ENCODE results near the gene DCUN1D1. TPM values are rescaled to one million over a fixed set of nuclear protein-coding genes. Genes with fewer than 3 reads are reported as not detected.
"Not testable (repeated sequence)": the region's sequence is repeated elsewhere in the genome, so short reads cannot be mapped to it uniquely, and the experiment has no call there.

DCUN1D1 gene
- total RNA-seq, 4 donors from 2014 or later: 20.5 to 31.4 (median 27.4) TPM

- Histone ChIP-seq H3K27me3 (no peaks in the 10 kb centered on the region), H3K27ac (no peak overlapping the region), H3K4me3 (no peak overlapping the region), H3K4me1 (no peaks in the 10 kb centered on the region), H3K9me3 (no peaks in the 10 kb centered on the region), H3K36me3 (no peaks in the 10 kb centered on the region)
- no peak for TF ChIP-seq POLR2A (IDR thresholded peaks at IDR 0.05)
- TF ChIP-seq, protein P1, sequence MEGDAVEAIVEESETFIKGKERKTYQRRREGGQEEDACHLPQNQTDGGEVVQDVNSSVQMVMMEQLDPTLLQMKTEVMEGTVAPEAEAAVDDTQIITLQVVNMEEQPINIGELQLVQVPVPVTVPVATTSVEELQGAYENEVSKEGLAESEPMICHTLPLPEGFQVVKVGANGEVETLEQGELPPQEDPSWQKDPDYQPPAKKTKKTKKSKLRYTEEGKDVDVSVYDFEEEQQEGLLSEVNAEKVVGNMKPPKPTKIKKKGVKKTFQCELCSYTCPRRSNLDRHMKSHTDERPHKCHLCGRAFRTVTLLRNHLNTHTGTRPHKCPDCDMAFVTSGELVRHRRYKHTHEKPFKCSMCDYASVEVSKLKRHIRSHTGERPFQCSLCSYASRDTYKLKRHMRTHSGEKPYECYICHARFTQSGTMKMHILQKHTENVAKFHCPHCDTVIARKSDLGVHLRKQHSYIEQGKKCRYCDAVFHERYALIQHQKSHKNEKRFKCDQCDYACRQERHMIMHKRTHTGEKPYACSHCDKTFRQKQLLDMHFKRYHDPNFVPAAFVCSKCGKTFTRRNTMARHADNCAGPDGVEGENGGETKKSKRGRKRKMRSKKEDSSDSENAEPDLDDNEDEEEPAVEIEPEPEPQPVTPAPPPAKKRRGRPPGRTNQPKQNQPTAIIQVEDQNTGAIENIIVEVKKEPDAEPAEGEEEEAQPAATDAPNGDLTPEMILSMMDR (IDR thresholded peaks at IDR 0.05): no peak
- TF ChIP-seq EP300 (IDR thresholded peaks at IDR 0.05; ENCODE audit: low read depth): no peak
- TF ChIP-seq POLR2AphosphoS5 (IDR thresholded peaks at IDR 0.05): no peak
- no peak for DNase-seq
- in situ Hi-C loops (cut with MboI; ENCODE audit: low pct_ligation_motif_present in 1 of 4, low pct_unique_long_range_greater_than_20kb in 1 of 4, low sequenced_read_pairs in 3 of 4): no loop called here
- intact Hi-C loops (cut with DNase I; ENCODE audit: low total_unique reads): no loop called here
Measured at GRCh38 chr3:183008800-183009199, 28.5 kb upstream of the DCUN1D1 start.

GRCh38 chr3:183008303-183008702, 28.0 kb upstream of the DCUN1D1 start:
- Histone ChIP-seq H3K4me3 (no peak overlapping the region), H3K4me1 (no peaks in the 10 kb centered on the region), H3K27me3 (no peaks in the 10 kb centered on the region), H3K9me3 (no peaks in the 10 kb centered on the region), H3K36me3 (no peaks in the 10 kb centered on the region), H3K27ac (no peak overlapping the region)
- TF ChIP-seq EP300 (IDR thresholded peaks at IDR 0.05; ENCODE audit: low read depth) (no peak), POLR2AphosphoS5 (IDR thresholded peaks at IDR 0.05) (no peak), POLR2A (IDR thresholded peaks at IDR 0.05) (no peak)
- TF ChIP-seq, protein P1 (IDR thresholded peaks at IDR 0.05): no peak
- in situ Hi-C loops (cut with MboI; ENCODE audit: low pct_ligation_motif_present in 1 of 4, low pct_unique_long_range_greater_than_20kb in 1 of 4, low sequenced_read_pairs in 3 of 4): no loop called here
- DNase-seq: no peak
- 92 to 94% methylated on average over 4 of the region's 4 CpGs for WGBS, 2 donors (ENCODE audit: low coverage in 1 of 2)
- intact Hi-C loops (cut with DNase I; ENCODE audit: low total_unique reads): no loop called here

DNA sequence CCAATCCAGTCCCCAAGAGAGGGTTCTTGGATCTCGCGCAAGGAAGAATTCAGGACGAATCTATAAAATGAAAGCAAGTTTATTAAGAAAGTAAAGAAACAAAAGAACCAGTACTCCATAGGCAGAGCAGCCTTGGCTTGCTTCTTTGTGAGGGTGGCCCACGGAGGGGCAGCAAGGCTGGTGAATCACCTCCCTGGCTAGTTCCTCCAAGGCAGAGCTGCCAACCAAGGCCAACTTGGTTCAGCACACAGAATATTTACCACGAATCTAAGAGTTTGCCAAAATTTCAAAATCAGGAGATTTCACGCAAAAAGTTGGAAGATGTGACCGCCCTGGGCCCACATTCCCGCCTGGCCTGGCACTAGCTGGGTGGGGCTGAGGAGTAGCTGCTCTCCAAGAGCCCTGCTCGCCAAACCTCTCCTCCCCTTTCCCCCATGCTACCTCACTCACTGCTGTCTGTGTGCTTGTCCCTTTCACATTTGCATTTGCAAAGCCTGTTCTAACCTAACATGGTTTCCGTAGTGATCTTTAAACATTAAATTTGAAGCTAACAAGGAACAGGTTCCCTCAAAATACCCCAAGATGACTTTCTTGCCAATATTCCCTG, 26.2 kb upstream of the DCUN1D1 start:
- WGBS, 2 donors (ENCODE audit: low coverage in 1 of 2): 93 to 98% methylated on average over 9 to 10 of the region's 10 CpGs
- Histone ChIP-seq H3K9me3 (no peaks in the 10 kb centered on the region), H3K36me3 (no peaks in the 10 kb centered on the region), H3K27ac (no peak overlapping the region), H3K4me3 (no peak overlapping the region), H3K27me3 (no peaks in the 10 kb centered on the region), H3K4me1 (no peaks in the 10 kb centered on the region)
- in situ Hi-C loops (cut with MboI; ENCODE audit: low pct_ligation_motif_present in 1 of 4, low pct_unique_long_range_greater_than_20kb in 1 of 4, low sequenced_read_pairs in 3 of 4): no loop called here
- no peak for DNase-seq
- intact Hi-C loops (cut with DNase I; ENCODE audit: low total_unique reads): no loop called here
- TF ChIP-seq POLR2A (IDR thresholded peaks at IDR 0.05) (no peak), POLR2AphosphoS5 (IDR thresholded peaks at IDR 0.05) (no peak), EP300 (IDR thresholded peaks at IDR 0.05; ENCODE audit: low read depth) (no peak)
- TF ChIP-seq, protein P1 (IDR thresholded peaks at IDR 0.05): no peak

GRCh38 chr3:182999767-183000166, 19.4 kb upstream of the DCUN1D1 start:
- H3K4me3 ChIP-seq: no peak overlapping the region
- WGBS, 2 donors (ENCODE audit: low coverage in 1 of 2): 100% methylated on average over 1 of the region's 1 CpG; no CpG with 5 or more reads in 1 of the 2 donors
- in situ Hi-C loops (cut with MboI; ENCODE audit: low pct_ligation_motif_present in 1 of 4, low pct_unique_long_range_greater_than_20kb in 1 of 4, low sequenced_read_pairs in 3 of 4) (no loop called here), intact Hi-C loops (cut with DNase I; ENCODE audit: low total_unique reads) (no loop called here)
- H3K9me3 ChIP-seq: no peaks in the 10 kb centered on the region
- TF ChIP-seq POLR2A (IDR thresholded peaks at IDR 0.05) (no peak), EP300 (IDR thresholded peaks at IDR 0.05; ENCODE audit: low read depth) (no peak), POLR2AphosphoS5 (IDR thresholded peaks at IDR 0.05) (no peak)
- TF ChIP-seq, protein P1 (IDR thresholded peaks at IDR 0.05): no peak
- H3K27ac ChIP-seq: no peak overlapping the region
- H3K27me3 ChIP-seq: no peaks in the 10 kb centered on the region
- no peak for DNase-seq
- no peaks in the 10 kb centered on the region for H3K36me3 ChIP-seq
- H3K4me1 ChIP-seq: no peaks in the 10 kb centered on the region

GRCh38 chr3:182993486-182994201, 13.3 kb upstream of the DCUN1D1 start:
- in situ Hi-C loops (cut with MboI; ENCODE audit: low pct_ligation_motif_present in 1 of 4, low pct_unique_long_range_greater_than_20kb in 1 of 4, low sequenced_read_pairs in 3 of 4); H3K4me3 ChIP-seq; H3K9me3 ChIP-seq; intact Hi-C loops (cut with DNase I; ENCODE audit: low total_unique reads); DNase-seq; H3K36me3 ChIP-seq; H3K4me1 ChIP-seq; H3K27me3 ChIP-seq; H3K27ac ChIP-seq: not testable (repeated sequence)
- WGBS, 2 donors (ENCODE audit: low coverage in 1 of 2): 86 to 97% methylated on average over 4 of the region's 4 CpGs
